HFF-Myc (cell line): Measurements from ENCODE around the gene ZNF417.
A peak's percentile ranks its signal among the peaks of the same experiment; 100 is the strongest.
"Not testable (repeated sequence)": the region's sequence is repeated elsewhere in the genome, so short reads cannot be mapped to it uniquely, and the experiment has no call there.

Experiments
- DNase-seq: peaks from one replicate; pipeline ENCODE4 v3.0.0-alpha.2; 2011; ENCODE audit warnings: low read depth; ENCODE audit errors: extremely low read depth
- H3K4me3 ChIP-seq: replicated peaks from 2 replicates; pipeline ENCODE4 v1.5.1; 2011; ENCODE audit warnings: low read depth, mild to moderate bottlenecking, control low read depth, low read length
- CTCF ChIP-seq: IDR thresholded peaks from 2 replicates; pipeline ENCODE4 v1.5.1; 2012; ENCODE audit warnings: mild to moderate bottlenecking, low read depth, low read length, control low read depth; ENCODE audit errors: missing control alignments

ZNF417 gene

GRCh38 chr19:57888107-57888559 lies 28.3 kb downstream of the ZNF417 start:
- TF ChIP-seq CTCF = no peak
- DNase-seq = no peak
- peak overlapping the region; percentile 77 for H3K4me3 ChIP-seq

GRCh38 chr19:57887195-57887941 lies 29.0 kb downstream of the ZNF417 start:
- TF ChIP-seq CTCF = no peak
- peak overlapping the region; percentile 77 for H3K4me3 ChIP-seq

GRCh38 chr19:57886046-57886445 lies 30.3 kb downstream of the ZNF417 start:
- no peak overlapping the region for H3K4me3 ChIP-seq
- no peak for DNase-seq
- no peak for TF ChIP-seq CTCF

More at GRCh38 chr19:57887195-57887941, 29.0 kb downstream of the ZNF417 start:
- DNase-seq = no peak

DNA sequence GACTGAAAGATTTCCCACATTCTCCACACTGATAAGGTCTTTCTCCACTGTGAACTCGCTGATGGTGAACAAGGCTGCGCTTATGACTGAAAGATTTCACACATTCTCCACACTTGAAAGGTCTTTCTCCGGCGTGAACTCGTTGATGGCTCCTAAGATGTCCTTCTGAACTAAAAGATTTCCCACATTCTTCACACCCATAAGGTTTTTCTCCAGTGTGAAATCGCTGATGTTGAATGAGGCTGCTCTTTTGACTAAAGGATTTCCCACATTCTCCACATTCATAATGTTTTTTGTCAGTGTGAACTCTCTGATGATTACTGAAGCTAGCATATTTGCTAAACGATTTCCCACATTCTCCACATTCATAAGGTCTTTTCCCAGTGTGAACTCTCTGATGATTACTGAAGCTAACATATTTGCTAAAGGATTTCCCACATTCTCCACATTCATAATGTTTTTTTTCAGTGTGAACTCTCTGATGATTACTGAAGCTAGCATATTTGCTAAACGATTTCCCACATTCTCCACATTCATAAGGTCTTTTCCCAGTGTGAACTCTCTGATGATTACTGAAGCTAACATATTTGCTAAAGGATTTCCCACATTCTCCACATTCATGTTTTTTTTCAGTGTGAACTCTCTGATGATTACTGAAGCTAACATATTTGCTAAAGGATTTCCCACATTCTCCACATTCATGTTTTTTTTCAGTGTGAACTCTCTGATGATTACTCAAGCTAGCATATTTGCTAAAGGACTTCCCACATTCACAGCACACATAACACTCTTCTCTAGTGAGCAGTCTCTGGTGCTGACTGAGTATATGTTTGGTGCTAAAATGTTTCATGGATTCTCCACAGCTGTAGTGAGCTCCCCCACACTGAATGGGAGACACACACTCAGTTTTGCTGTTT lies 42.3 kb downstream of the ZNF417 start:
- not testable (repeated sequence) for H3K4me3 ChIP-seq, DNase-seq

DNA sequence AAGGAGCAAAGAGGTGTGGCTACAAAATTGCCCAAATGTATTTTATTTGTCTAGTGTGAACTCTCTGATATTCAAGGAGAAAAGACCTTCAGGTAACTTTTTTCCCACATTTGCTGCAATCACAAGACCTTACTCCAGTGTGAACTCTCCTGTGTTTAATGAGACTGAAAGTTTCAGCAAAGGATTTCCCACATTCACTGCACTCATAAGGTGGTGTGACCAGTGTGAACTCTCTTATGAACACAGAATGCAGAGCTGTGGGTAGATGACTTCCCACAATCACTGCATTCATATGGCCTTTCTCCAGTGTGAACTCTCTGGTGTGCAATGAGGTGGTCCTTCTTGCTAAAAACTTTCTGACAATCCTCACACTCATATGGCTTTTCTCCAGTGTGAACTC lies 43.9 kb downstream of the ZNF417 start:
- DNase-seq = no peak
- no peak for TF ChIP-seq CTCF
- no peak overlapping the region for H3K4me3 ChIP-seq

GRCh38 chr19:57870225-57870624 lies 46.2 kb downstream of the ZNF417 start:
- TF ChIP-seq CTCF = no peak
- no peak for DNase-seq
- no peak overlapping the region for H3K4me3 ChIP-seq

DNA sequence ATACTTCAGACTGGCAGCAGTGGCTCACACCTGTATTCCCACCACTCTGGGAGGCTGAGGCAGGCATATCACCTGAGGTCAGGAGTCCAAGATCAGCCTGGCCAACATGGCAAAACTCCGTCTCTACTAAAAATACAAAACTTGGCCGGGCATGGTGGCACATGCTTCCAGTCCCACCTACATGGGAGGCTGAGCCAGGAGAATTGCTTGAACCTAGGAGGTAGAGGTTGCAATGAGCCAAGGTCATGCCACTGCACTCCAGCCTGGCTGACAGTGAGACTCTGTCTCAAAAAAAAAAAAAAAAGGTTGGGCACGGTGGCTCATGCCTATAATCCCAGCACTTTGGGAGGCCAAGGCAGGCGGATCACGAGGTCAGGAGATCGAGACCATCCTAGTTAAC lies 46.7 kb downstream of the ZNF417 start:
- not testable (repeated sequence) for DNase-seq, H3K4me3 ChIP-seq
